ENCODE measurements around the gene LRRC75B. TPM values are rescaled to one million over a fixed set of nuclear protein-coding genes. Genes with fewer than 3 reads are reported as not detected.
"Not testable (repeated sequence)": the region's sequence is repeated elsewhere in the genome, so short reads cannot be mapped to it uniquely, and the experiment has no call there.

Gene LRRC75B
- total RNA-seq, 1 experiment from 2014 or later = 4.1 TPM

DNA sequence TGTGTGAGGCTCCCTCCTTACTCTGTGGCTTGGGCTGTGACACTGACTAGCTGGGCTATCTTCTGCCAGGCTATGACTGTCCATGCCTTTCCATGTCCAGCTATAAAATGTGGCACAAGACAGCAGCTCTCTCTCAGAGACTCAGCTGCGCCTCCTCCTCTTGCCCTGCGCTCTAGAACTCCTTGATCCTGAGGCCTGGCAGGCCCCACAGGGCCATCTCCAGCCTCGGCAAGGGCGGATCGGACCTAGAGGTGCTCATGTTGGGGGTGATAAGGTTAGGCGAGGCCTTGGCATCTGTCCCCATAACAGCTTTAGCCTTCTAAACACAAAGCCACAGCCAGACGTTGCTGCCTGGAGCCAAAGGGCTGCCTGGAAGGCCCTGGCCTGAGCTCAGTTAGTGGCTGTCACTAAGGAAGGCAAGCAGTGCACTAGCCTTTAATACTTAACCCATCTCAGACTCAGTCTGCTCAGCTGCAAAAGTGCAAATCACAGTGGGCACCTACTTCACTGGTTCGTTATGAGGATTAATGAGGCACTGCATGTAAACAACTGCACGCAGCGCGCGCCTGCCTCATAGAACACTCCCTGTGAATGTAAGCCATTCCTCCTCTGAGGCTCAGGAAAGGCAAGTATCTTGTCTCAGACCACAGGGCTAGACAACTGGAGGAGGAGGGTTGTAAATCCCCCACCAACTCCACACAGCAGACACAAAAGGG, 39.1 kb downstream of the LRRC75B start:
- no peaks in the 10 kb centered on the region for H3K27me3 ChIP-seq (ENCODE audit: control insufficient read depth, insufficient read depth, low read length)
- peak overlapping the region; percentile 84 for H3K27ac ChIP-seq (ENCODE audit: low read length)
- in situ Hi-C loops (cut with HindIII; ENCODE audit: low pct_unique_long_range_greater_than_20kb, low sequenced_read_pairs) = no loop called here
- no peaks in the 10 kb centered on the region for H3K9me3 ChIP-seq (ENCODE audit: control insufficient read depth, insufficient read depth, low read depth, low read length)
- no TSS peak for BruUV-seq (replicated peaks)
- peaks cover 20% of the 10 kb centered on the region for H3K4me1 ChIP-seq (ENCODE audit: control insufficient read depth, insufficient read depth, low read length)
- ATAC-seq = no peak
- intact Hi-C loops (cut with micrococcal nuclease; ENCODE audit: unreplicated experiment) = no loop called here
- H3K4me3 ChIP-seq (ENCODE audit: low read depth in 2 of 2, low read length in 2 of 2) = peak overlapping the region; percentile 79
- ChIA-PET POLR2A (no interaction called here), CTCF (no interaction called here)
- TF ChIP-seq, protein P1, sequence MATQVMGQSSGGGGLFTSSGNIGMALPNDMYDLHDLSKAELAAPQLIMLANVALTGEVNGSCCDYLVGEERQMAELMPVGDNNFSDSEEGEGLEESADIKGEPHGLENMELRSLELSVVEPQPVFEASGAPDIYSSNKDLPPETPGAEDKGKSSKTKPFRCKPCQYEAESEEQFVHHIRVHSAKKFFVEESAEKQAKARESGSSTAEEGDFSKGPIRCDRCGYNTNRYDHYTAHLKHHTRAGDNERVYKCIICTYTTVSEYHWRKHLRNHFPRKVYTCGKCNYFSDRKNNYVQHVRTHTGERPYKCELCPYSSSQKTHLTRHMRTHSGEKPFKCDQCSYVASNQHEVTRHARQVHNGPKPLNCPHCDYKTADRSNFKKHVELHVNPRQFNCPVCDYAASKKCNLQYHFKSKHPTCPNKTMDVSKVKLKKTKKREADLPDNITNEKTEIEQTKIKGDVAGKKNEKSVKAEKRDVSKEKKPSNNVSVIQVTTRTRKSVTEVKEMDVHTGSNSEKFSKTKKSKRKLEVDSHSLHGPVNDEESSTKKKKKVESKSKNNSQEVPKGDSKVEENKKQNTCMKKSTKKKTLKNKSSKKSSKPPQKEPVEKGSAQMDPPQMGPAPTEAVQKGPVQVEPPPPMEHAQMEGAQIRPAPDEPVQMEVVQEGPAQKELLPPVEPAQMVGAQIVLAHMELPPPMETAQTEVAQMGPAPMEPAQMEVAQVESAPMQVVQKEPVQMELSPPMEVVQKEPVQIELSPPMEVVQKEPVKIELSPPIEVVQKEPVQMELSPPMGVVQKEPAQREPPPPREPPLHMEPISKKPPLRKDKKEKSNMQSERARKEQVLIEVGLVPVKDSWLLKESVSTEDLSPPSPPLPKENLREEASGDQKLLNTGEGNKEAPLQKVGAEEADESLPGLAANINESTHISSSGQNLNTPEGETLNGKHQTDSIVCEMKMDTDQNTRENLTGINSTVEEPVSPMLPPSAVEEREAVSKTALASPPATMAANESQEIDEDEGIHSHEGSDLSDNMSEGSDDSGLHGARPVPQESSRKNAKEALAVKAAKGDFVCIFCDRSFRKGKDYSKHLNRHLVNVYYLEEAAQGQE (IDR thresholded peaks at IDR 0.05; ENCODE audit: insufficient read depth in 1 of 2, low read depth in 2 of 2, low read length in 1 of 2) = no peak
- DNase-seq (ENCODE audit: low read depth, low spot score) = no peak
- peaks cover 19% of the 10 kb centered on the region for H3K36me3 ChIP-seq (ENCODE audit: control insufficient read depth, insufficient read depth, low read length)

DNA sequence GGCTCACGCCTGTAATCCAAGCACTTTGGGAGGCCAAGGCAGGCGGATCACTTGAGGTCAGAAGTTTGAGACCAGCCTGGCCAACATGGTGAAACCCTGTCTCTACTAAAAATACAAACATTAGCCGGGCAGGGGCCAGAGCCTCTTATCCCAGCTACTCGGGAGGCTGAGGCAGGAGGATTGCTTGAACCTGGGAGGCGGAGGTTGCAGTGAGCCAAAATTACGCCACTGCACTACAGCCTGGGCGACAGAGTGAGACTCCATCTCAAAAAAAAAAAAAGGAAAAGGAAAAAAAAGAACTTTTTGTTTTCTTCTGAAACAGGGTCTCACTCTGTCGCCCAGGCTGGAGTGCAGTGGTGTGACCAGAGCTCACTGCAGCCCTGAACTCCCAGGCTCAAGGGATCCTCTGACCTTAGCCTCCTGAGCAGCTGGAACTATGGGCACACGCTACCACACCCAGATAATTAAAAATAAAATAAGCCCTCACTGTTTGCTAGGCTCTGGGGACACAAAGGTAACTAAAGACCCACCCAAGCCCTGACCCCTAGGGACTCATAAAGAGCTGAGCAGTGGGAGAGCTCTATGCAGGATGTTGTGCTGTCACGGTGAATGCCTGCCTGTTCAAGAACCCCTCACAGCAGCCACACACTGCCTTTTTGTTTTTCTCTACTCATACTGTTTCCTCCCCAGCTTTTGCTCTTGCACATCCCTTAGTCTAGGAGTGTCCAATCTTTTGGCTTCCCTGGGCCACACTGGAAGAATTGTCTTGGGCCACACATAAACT, 40.2 kb downstream of the LRRC75B start:
- DNase-seq (ENCODE audit: low read depth, low spot score); ATAC-seq; H3K27me3 ChIP-seq (ENCODE audit: control insufficient read depth, insufficient read depth, low read length); intact Hi-C loops (cut with micrococcal nuclease; ENCODE audit: unreplicated experiment); POLR2A ChIA-PET; H3K4me3 ChIP-seq (ENCODE audit: low read depth in 2 of 2, low read length in 2 of 2); H3K9me3 ChIP-seq (ENCODE audit: control insufficient read depth, insufficient read depth, low read depth, low read length); CTCF ChIA-PET; BruUV-seq (replicated peaks); H3K27ac ChIP-seq (ENCODE audit: low read length); in situ Hi-C loops (cut with HindIII; ENCODE audit: low pct_unique_long_range_greater_than_20kb, low sequenced_read_pairs): not testable (repeated sequence)
- peaks cover 19% of the 10 kb centered on the region for H3K4me1 ChIP-seq (ENCODE audit: control insufficient read depth, insufficient read depth, low read length)
- H3K36me3 ChIP-seq (ENCODE audit: control insufficient read depth, insufficient read depth, low read length) = peaks cover 12% of the 10 kb centered on the region

DNA sequence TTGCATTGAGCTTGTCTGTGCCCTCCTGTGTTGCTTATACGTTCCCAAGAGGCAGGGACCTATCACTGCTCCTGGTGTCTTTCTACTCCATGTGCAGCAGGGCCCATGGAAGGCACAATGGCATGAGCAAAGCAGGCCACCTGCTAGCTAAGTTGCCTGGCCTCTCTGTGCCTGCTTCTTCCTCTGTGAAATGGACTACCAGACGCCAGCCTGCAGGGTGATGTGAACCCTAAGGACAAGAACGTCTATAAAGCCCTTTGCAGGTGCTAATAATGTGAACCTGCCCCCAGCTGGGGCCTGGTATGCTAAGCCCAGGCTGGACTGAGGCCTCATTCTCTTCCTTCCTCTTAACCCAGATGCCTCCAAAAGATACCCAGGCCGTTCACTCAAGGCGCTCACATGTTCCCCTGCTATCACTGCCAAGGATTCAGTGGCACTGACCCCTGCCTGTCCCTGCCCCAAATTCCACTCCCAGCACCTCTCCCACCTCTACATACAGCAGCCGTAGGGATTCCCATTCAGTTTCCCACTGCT, 41.9 kb downstream of the LRRC75B start:
- H3K36me3 ChIP-seq (ENCODE audit: control insufficient read depth, insufficient read depth, low read length) = peaks cover 3% of the 10 kb centered on the region; the same call in 1 of the 2 replicates

More for the DNA sequence above, 41.9 kb downstream of the LRRC75B start:
- no peaks in the 10 kb centered on the region for H3K9me3 ChIP-seq (ENCODE audit: control insufficient read depth, insufficient read depth, low read depth, low read length)
- no peak for DNase-seq (ENCODE audit: low read depth, low spot score)
- no peak overlapping the region for H3K4me3 ChIP-seq (ENCODE audit: low read depth in 2 of 2, low read length in 2 of 2)
- in situ Hi-C loops (cut with HindIII; ENCODE audit: low pct_unique_long_range_greater_than_20kb, low sequenced_read_pairs) = no loop called here
- BruUV-seq (replicated peaks) = no TSS peak
- ChIA-PET POLR2A (no interaction called here), CTCF (no interaction called here)
- peaks cover 7% of the 10 kb centered on the region; the same call in 1 of the 2 replicates for H3K4me1 ChIP-seq (ENCODE audit: control insufficient read depth, insufficient read depth, low read length)
- no peak overlapping the region for H3K27ac ChIP-seq (ENCODE audit: low read length)
- no peak for ATAC-seq
- TF ChIP-seq, protein P1 (IDR thresholded peaks at IDR 0.05; ENCODE audit: insufficient read depth in 1 of 2, low read depth in 2 of 2, low read length in 1 of 2) = no peak
- TF ChIP-seq, protein P2, sequence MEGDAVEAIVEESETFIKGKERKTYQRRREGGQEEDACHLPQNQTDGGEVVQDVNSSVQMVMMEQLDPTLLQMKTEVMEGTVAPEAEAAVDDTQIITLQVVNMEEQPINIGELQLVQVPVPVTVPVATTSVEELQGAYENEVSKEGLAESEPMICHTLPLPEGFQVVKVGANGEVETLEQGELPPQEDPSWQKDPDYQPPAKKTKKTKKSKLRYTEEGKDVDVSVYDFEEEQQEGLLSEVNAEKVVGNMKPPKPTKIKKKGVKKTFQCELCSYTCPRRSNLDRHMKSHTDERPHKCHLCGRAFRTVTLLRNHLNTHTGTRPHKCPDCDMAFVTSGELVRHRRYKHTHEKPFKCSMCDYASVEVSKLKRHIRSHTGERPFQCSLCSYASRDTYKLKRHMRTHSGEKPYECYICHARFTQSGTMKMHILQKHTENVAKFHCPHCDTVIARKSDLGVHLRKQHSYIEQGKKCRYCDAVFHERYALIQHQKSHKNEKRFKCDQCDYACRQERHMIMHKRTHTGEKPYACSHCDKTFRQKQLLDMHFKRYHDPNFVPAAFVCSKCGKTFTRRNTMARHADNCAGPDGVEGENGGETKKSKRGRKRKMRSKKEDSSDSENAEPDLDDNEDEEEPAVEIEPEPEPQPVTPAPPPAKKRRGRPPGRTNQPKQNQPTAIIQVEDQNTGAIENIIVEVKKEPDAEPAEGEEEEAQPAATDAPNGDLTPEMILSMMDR (IDR thresholded peaks at IDR 0.05) = no peak
- no peak for TF ChIP-seq POLR2AphosphoS5 (IDR thresholded peaks at IDR 0.05; ENCODE audit: low read depth, low read length)
- no peak for TF ChIP-seq SIN3A (IDR thresholded peaks at IDR 0.05; ENCODE audit: borderline replicate concordance, insufficient read depth, low read depth, low read length)
- TF ChIP-seq TCF7L2 (IDR thresholded peaks at IDR 0.05; ENCODE audit: low read depth, low read length) = no peak
- intact Hi-C loops (cut with micrococcal nuclease; ENCODE audit: unreplicated experiment) = no loop called here
- H3K27me3 ChIP-seq (ENCODE audit: control insufficient read depth, insufficient read depth, low read length) = no peaks in the 10 kb centered on the region

Measured in Panc1 (cell line).